K562 (cell line): ENCODE data around the gene FAAH. TPM values are rescaled to one million over a fixed set of nuclear protein-coding genes. Genes with fewer than 3 reads are reported as not detected.
A peak's percentile ranks its signal among the peaks of the same experiment; 100 is the strongest.

Experiments
- ATF7 ChIP-seq: fragments of 450-650 bp; IDR thresholded peaks from 2 replicates; pipeline ENCODE4 v1.7.1; 2014; ENCODE audit warnings: mild to moderate bottlenecking, moderate library complexity
- BACH1 ChIP-seq: fragments of 200-800 bp; sonication (Bioruptor generic); IDR thresholded peaks from 2 replicates; pipeline ENCODE4 v1.6.1; 2016; ENCODE audit warnings: missing genetic modification characterization, missing compliant biosample characterization
- BMI1 ChIP-seq: fragments of 150-350 bp; IDR thresholded peaks from 2 replicates; pipeline ENCODE4 v1.6.1; 2014; ENCODE audit warnings: low read length
- BRF1 ChIP-seq: IDR thresholded peaks from 3 replicates; pipeline ENCODE4 v1.6.1; 2011; ENCODE audit warnings: borderline replicate concordance, mild to moderate bottlenecking; ENCODE audit not compliant: insufficient read length; ENCODE audit errors: extremely low read depth
- CCNT2 ChIP-seq: IDR thresholded peaks from 2 replicates; pipeline ENCODE4 v1.6.1; 2011; ENCODE audit warnings: borderline replicate concordance, low read depth, mild to moderate bottlenecking, moderate library complexity, mixed read lengths, low read length; ENCODE audit not compliant: insufficient read length; ENCODE audit errors: extremely low read depth
- DACH1 ChIP-seq: fragments of 450-650 bp; IDR thresholded peaks from 2 replicates; pipeline ENCODE4 v1.6.1; 2018; ENCODE audit not compliant: partially characterized antibody
- DEAF1 ChIP-seq: fragments of 450-650 bp; formaldehyde crosslinking; IDR thresholded peaks from 2 replicates; pipeline ENCODE4 v1.4.0; 2020; ENCODE audit warnings: mild to moderate bottlenecking, moderate library complexity
- EP300 ChIP-seq: IDR thresholded peaks from 2 replicates; pipeline ENCODE4 v1.6.1; 2012; ENCODE audit warnings: low read length, improper control_type of control experiment
- ETV5 ChIP-seq: sonication (generic); formaldehyde crosslinking; IDR thresholded peaks from 2 replicates; pipeline ENCODE4 v1.4.0; 2020; ENCODE audit warnings: low read depth, mild to moderate bottlenecking, missing genetic modification reagents
- IRF1 ChIP-seq: sonication (generic); formaldehyde crosslinking; IDR thresholded peaks from 2 replicates; pipeline ENCODE4 v1.8.0; 2022; ENCODE audit warnings: missing genetic modification reagents, mild to moderate bottlenecking, borderline replicate concordance
- JUNB ChIP-seq: fragments of 450-650 bp; formaldehyde crosslinking; conservative IDR thresholded peaks from 2 replicates; pipeline ENCODE4 v1.4.0; 2020; ENCODE audit warnings: mild to moderate bottlenecking
- KLF16 ChIP-seq: IDR thresholded peaks from 2 replicates; pipeline ENCODE4 v1.6.1; 2016; ENCODE audit warnings: antibody characterized with exemption
- MAZ ChIP-seq, 2 experiments: fragments of 450-650 bp in 1 of 2; sonication (generic) in 1 of 2; formaldehyde crosslinking; IDR thresholded peaks in 1 of 2; conservative IDR thresholded peaks in 1 of 2; 2 replicates each; pipeline versions ENCODE4 v1.4.0 to v1.5.0; 2020; ENCODE audit warnings: mild to moderate bottlenecking in 1 of 2, missing genetic modification reagents in 1 of 2
- MTA3 ChIP-seq: fragments of 450-650 bp; formaldehyde crosslinking; IDR thresholded peaks from 2 replicates; pipeline ENCODE4 v1.6.1; 2017; ENCODE audit warnings: mild to moderate bottlenecking, borderline replicate concordance
- NR0B1 ChIP-seq: fragments of 450-650 bp; IDR thresholded peaks from one replicate; pipeline ENCODE4 v1.6.1; 2018; ENCODE audit warnings: mild to moderate bottlenecking, moderate library complexity; ENCODE audit not compliant: partially characterized antibody
- RBM39 ChIP-seq: fragments of 200-400 bp; formaldehyde crosslinking; optimal IDR thresholded peaks from 2 replicates; pipeline ENCODE3; 2018; ENCODE audit warnings: low read depth, low read length
- SMARCA5 ChIP-seq: fragments of 450-650 bp; IDR thresholded peaks from 2 replicates; pipeline ENCODE4 v1.6.1; 2016
- SMC3 ChIP-seq: conservative IDR thresholded peaks from 2 replicates; pipeline ENCODE4 v1.6.1; 2011; ENCODE audit warnings: low read depth, low read length, improper control_type of control experiment; ENCODE audit not compliant: insufficient read depth
- TFAP4 ChIP-seq: sonication (generic); formaldehyde crosslinking; IDR thresholded peaks from 2 replicates; pipeline ENCODE4 v1.8.0; 2022; ENCODE audit warnings: missing genetic modification reagents, mild to moderate bottlenecking, moderate library complexity, borderline replicate concordance
- ZNF24 ChIP-seq: fragments of 450-650 bp; IDR thresholded peaks from 2 replicates; pipeline ENCODE4 v1.6.1; 2016
- ZNF263 ChIP-seq: sonication (generic); formaldehyde crosslinking; IDR thresholded peaks from 2 replicates; pipeline ENCODE4 v1.8.0; 2022; ENCODE audit warnings: mild to moderate bottlenecking, missing genetic modification reagents, borderline replicate concordance
- polyA plus RNA-seq, 8 experiments: library from polyadenylated mRNA; depleted of rRNA in 4 of 8; stranded (reverse) in 5 of 8; unstranded in 3 of 8; fragments of >200 nt; fragmentation: Nextera tagmentation in 2 of 8; fragmentation: Illumina TruSeq in 1 of 8; extraction: Ambion mirVana in 2 of 8; extraction: Trizol in 1 of 8; gene quantifications; 2 replicates each; pipeline versions ENCODE4 v1.2.1 to v1.2.3, GENCODE V29; 2011 to 2014; ENCODE audit warnings: inconsistent platforms in 1 of 8, missing spikeins in 1 of 8
- total RNA-seq, 7 experiments: library from RNA; depleted of rRNA in 6 of 7; stranded (reverse); fragments of >200 nt in 6 of 7; fragmentation: Illumina TruSeq in 2 of 7; extraction: Trizol in 2 of 7; gene quantifications; 2 replicates each; pipeline versions ENCODE4 v1.2.1 to v1.2.3, GENCODE V29; 2011 to 2021; ENCODE audit warnings: low replicate concordance in 1 of 7

Gene FAAH
- total and polyA plus RNA-seq, 9 of the 15 experiments (the other 6 are each of a cell fraction or from before 2014, with no cell fraction given) = 0.06 to 1.1 (median 0.32) TPM

DNA sequence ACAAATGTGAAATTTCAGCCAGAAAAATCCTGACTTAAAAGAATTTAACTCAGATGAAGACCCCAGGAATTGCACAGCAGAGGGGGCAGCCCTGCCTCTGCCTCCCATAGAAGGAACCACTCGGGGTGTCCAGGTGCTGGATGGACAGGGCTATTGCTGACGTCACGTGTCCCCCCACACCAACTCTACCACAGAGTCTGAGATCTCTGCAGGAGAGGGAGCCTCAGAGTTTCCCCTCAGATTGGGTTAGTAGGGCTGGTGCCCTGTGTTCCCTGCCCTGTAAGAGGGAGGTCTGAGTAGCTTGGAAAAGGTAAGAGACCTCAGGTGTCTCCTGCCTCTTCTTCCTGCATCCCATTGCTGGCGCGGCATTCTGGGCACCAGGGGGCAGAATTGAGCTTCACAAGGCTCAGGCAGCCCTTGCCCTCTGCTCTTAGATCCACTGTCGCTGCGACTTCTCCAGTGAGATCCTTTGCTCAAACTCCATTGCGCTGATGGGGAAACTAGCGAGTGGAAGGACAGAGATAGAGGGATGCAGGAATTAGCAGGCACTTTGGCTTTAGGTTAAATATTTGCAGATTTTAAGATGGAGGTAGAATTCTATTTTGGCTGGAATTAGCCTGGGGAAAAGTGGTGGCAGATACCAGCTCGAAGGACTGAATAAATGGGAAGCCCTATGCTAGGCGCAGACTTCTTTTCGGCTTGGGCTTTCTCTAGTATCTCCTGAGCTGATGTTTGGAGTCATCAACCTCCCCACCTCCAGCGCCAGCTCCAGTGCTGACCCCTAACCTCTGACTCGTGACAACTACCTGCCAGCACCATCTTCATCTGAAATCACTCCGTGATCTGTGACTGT, 52.8 kb downstream of the FAAH start (continued):
- TF ChIP-seq TFAP4 (CRISPR knock-in tag) (no peak; the same call in 1 of the 2 replicates), ATF7 (peak; percentile 37; the same call in 1 of the 2 replicates), EP300 (no peak; the same call in 1 of the 2 replicates), IRF1 (no peak), DACH1 (no peak), MAZ (CRISPR knock-in tag; conservative IDR thresholded peaks at IDR 0.05 in 1 of 2, IDR thresholded peaks at IDR 0.05 in 1 of 2) (peak in 1 of 2 experiments; percentile 61; a peak in 1 of 4 replicates), SMC3 (peak; percentile 98), CCNT2 (no peak), BACH1 (tag) (no peak), BRF1 (no peak), DEAF1 (CRISPR knock-in tag) (peak; percentile 69), BMI1 (no peak), RBM39 (peak; percentile 45), ETV5 (CRISPR knock-in tag) (no peak), KLF16 (peak; percentile 36; the same call in 1 of the 2 replicates), JUNB (no peak), SMARCA5 (no peak), MTA3 (no peak; the same call in 1 of the 2 replicates), NR0B1 (no peak), ZNF263 (CRISPR knock-in tag) (peak; percentile 42; the same call in 1 of the 2 replicates), ZNF24 (peak; percentile 65; the same call in 1 of the 2 replicates)
